K562 (cell line): ENCODE results near the gene ZMYND8. TPM values are rescaled to one million over a fixed set of nuclear protein-coding genes. Genes with fewer than 3 reads are reported as not detected.
A peak's percentile ranks its signal among the peaks of the same experiment; 100 is the strongest.

ENCODE experiments used
- ATAC-seq: fragments of 200-7000 bp; cut with Tn5 transposase; 3 replicates; pipeline ENCODE4 v1.9.1; 2020; ENCODE audit warnings: moderate library complexity
- BruUV-seq: library from RNA; stranded (reverse); fragments of 400-500 nt; replicated peaks from 2 replicates; lab custom pipeline; 2021; lab: Mats Ljungman, UMichigan
- CTCF ChIA-PET: fragments of 300-600 bp; formaldehyde crosslinking; extraction: SDS; loops from one replicate; lab custom pipeline; 2021; ENCODE audit warnings: low intra/inter-chr PET ratio; lab: Yijun Ruan, JAX
- POLR2A ChIA-PET: fragments of 300-600, 350-650 bp; sonication (Branson Sonifier 250); formaldehyde crosslinking; extraction: SDS; loops from one replicate; lab custom pipeline; 2021; ENCODE audit warnings: antibody characterized with exemption, inconsistent platforms; lab: Yijun Ruan, JAX
- DNase-seq, 4 experiments: peaks; one replicate each; pipeline versions ENCODE4 v3.0.0 to v3.0.0-alpha.2; 2011 to 2018; ENCODE audit warnings: low spot score in 3 of 4, mixed read lengths in 3 of 4; ENCODE audit errors: extremely low read depth in 1 of 4
- FAIRE-seq: peaks from 2 replicates; lab custom pipeline; 2011; peaks lifted over from hg19 to GRCh38; lab: Jason Lieb, UNC
- H2AFZ ChIP-seq: 2 replicates; pipeline ENCODE4 v1.6.0; 2011; ENCODE audit warnings: low read depth, low read length, control low read depth, inconsistent platforms
- H3K27ac ChIP-seq: fragments of 200-600 bp; 3 replicates; pipeline ENCODE4 v1.8.0; 2011; ENCODE audit warnings: low read depth, mild to moderate bottlenecking, control low read depth, inconsistent platforms, low read length, moderate library complexity, mixed read lengths; ENCODE audit errors: extremely low read depth
- H3K27me3 ChIP-seq, 2 experiments: fragments of 300-600 bp in 1 of 2; 2 replicates in 1 of 2; 3 replicates in 1 of 2; pipeline versions ENCODE4 v1.6.0 to v1.8.0; 2011; ENCODE audit warnings: inconsistent platforms in 2 of 2, low read length in 2 of 2, mild to moderate bottlenecking in 1 of 2, mixed read lengths in 1 of 2, moderate library complexity in 1 of 2; ENCODE audit not compliant: control insufficient read depth in 2 of 2, insufficient read depth in 2 of 2
- H3K36me3 ChIP-seq: fragments of 300-600 bp; 3 replicates; pipeline ENCODE4 v1.8.0; 2011; ENCODE audit warnings: mild to moderate bottlenecking, low read length, inconsistent platforms; ENCODE audit not compliant: control insufficient read depth, insufficient read depth
- H3K4me1 ChIP-seq, 2 experiments: fragments of 200-600 bp in 1 of 2; replicated peaks in 1 of 2; 2 replicates in 1 of 2; 3 replicates in 1 of 2; pipeline versions ENCODE4 v1.5.1 to v1.8.0; 2011; ENCODE audit warnings: inconsistent platforms in 2 of 2, low read length in 2 of 2, mild to moderate bottlenecking in 1 of 2, mixed read lengths in 1 of 2, moderate library complexity in 1 of 2; ENCODE audit not compliant: control insufficient read depth in 2 of 2, insufficient read depth in 2 of 2
- H3K4me2 ChIP-seq: 2 replicates; pipeline ENCODE4 v1.6.1; 2011; ENCODE audit warnings: low read length, control low read depth, inconsistent platforms, mixed read lengths; ENCODE audit not compliant: insufficient read depth
- H3K4me3 ChIP-seq: fragments of 200-600 bp; sonication (generic), shearing (Covaris generic); 2 replicates; pipeline ENCODE4 v1.5.1; 2016; ENCODE audit warnings: control low read depth, inconsistent platforms
- H3K79me2 ChIP-seq: fragments of 200-600 bp; 3 replicates; pipeline ENCODE4 v1.8.0; 2011; ENCODE audit warnings: low read length, inconsistent platforms; ENCODE audit not compliant: control insufficient read depth, insufficient read depth
- H3K9ac ChIP-seq, 2 experiments: 2 replicates each; pipeline versions ENCODE4 v1.6.0 to v1.6.1; 2011; ENCODE audit warnings: low read depth in 2 of 2, low read length in 2 of 2, control low read depth in 1 of 2, inconsistent platforms in 1 of 2, mild to moderate bottlenecking in 1 of 2, mixed read lengths in 1 of 2; ENCODE audit not compliant: insufficient read depth in 1 of 2
- H3K9me1 ChIP-seq: one replicate; pipeline ENCODE4 v1.6.0; 2011; ENCODE audit warnings: inconsistent platforms, mild to moderate bottlenecking, low read length, moderate library complexity; ENCODE audit not compliant: control insufficient read depth, insufficient read depth
- H3K9me3 ChIP-seq: replicated peaks from 2 replicates; pipeline ENCODE4 v1.5.1; 2011; ENCODE audit warnings: low read depth, low read length, inconsistent platforms; ENCODE audit not compliant: control insufficient read depth, insufficient read depth
- H4K20me1 ChIP-seq: replicated peaks from 2 replicates; pipeline ENCODE4 v1.6.1; 2011; ENCODE audit warnings: low read length, inconsistent platforms, mixed read lengths; ENCODE audit not compliant: control insufficient read depth, insufficient read depth
- NR3C1 ChIP-seq: sonication (generic); formaldehyde crosslinking; IDR thresholded peaks from 2 replicates; pipeline ENCODE4 v1.8.1; 2022; ENCODE audit warnings: missing genetic modification reagents
- WGBS: fragments of 100-300 bp; shearing (Covaris generic); methylation state at CpG from one replicate; pipeline ENCODE4 v1.1.6; 2016; ENCODE audit warnings: low coverage, mixed read lengths; ENCODE audit not compliant: insufficient coverage; ENCODE audit errors: missing lambda C conversion rate; 5-methylcytosine and 5-hydroxymethylcytosine counted together
- in situ Hi-C: fragments of 300-500 bp; cut with MboI; formaldehyde crosslinking; loops from 4 replicates; pipeline ENCODE4 v1.15.0; 2018; ENCODE audit warnings: inconsistent platforms, mixed read lengths
- intact Hi-C: fragments of 100-400 bp; cut with micrococcal nuclease; formaldehyde crosslinking; loops from 2 replicates; pipeline ENCODE4 v1.14.2; 2022
- polyA plus RNA-seq, 8 experiments: library from polyadenylated mRNA; depleted of rRNA in 4 of 8; stranded (reverse) in 5 of 8; unstranded in 3 of 8; fragments of >200 nt; fragmentation: Nextera tagmentation in 2 of 8; fragmentation: Illumina TruSeq in 1 of 8; extraction: Ambion mirVana in 2 of 8; extraction: Trizol in 1 of 8; gene quantifications; 2 replicates each; pipeline versions ENCODE4 v1.2.1 to v1.2.3, GENCODE V29; 2011 to 2014; ENCODE audit warnings: inconsistent platforms in 1 of 8, missing spikeins in 1 of 8
- total RNA-seq, 7 experiments: library from RNA; depleted of rRNA in 6 of 7; stranded (reverse); fragments of >200 nt in 6 of 7; fragmentation: Illumina TruSeq in 2 of 7; extraction: Trizol in 2 of 7; gene quantifications; 2 replicates each; pipeline versions ENCODE4 v1.2.1 to v1.2.3, GENCODE V29; 2011 to 2021; ENCODE audit warnings: low replicate concordance in 1 of 7
- TF ChIP-seq, protein P1 (sequence below): sonication (generic); formaldehyde crosslinking; IDR thresholded peaks from 2 replicates; pipeline ENCODE4 v1.8.0; 2022; ENCODE audit warnings: mild to moderate bottlenecking, missing genetic modification reagents
- TF ChIP-seq, protein P2 (sequence below), 3 experiments: fragments of 200-800 bp in 1 of 3; fragments of 250-450 bp in 1 of 3; fragments of 450-650 bp in 1 of 3; sonication (Bioruptor Pico) in 1 of 3; sonication (Bioruptor generic) in 1 of 3; formaldehyde crosslinking in 1 of 3; IDR thresholded peaks; 2 replicates each; pipeline versions ENCODE4 v1.6.1 to v1.8.0; 2016 to 2022; ENCODE audit warnings: mild to moderate bottlenecking in 2 of 3, missing genetic modification characterization in 2 of 3, missing compliant biosample characterization in 1 of 3, moderate library complexity in 1 of 3

Gene ZMYND8
- total and polyA plus RNA-seq, 9 of the 15 experiments (the other 6 are each of a cell fraction or from before 2014, with no cell fraction given): 31.8 to 148 (median 71.9) TPM

DNA sequence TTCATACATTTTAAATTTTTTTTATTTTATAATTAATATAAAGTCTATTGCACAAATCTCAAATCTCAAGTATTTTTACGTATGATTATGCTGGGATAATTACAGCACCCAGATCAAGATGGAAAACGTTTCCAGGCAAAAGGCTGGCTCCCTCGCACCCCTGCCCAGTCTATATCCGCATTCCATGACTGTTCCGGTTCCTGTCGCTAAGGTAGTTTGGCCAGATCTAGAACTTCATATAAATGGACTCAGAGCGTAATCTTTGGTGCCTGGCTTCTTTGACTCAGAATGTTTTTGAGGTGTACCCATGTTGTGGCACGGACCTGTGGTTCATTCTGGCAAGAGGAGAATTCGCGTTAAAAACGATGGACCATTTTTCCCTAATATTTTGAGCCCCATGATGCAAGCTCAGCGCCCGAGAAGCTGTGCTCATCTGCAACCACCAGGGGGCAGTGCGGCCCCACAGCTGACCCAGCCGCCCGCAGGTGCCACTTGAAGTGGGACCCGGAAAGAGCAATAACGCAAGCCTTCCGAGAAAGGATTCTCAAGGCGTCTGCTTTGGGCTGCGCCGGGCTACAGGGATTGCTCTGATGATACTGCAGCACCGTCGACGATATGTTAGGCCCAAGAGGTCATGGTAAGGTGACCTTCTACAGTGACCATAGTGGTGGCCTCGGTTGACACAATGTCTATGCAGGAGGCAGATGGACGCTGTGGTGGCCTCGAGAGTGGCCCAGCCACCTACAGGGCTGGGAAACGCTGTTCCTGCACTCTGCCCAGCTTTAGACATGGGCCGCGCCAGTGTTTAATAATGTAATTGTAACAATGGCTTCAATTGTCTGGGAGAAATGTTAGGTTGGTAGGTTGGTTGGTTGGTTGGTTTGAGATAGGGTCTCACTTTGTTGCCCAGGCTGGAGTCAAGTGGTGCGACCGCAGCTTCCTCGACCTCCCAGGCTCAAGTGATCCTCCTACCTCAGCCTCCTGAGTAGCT is 160.1 kb downstream of the ZMYND8 start (continued):
- TF ChIP-seq, protein P1, sequence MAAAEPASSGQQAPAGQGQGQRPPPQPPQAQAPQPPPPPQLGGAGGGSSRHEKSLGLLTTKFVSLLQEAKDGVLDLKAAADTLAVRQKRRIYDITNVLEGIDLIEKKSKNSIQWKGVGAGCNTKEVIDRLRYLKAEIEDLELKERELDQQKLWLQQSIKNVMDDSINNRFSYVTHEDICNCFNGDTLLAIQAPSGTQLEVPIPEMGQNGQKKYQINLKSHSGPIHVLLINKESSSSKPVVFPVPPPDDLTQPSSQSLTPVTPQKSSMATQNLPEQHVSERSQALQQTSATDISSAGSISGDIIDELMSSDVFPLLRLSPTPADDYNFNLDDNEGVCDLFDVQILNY (CRISPR knock-in tag): no peak

DNA sequence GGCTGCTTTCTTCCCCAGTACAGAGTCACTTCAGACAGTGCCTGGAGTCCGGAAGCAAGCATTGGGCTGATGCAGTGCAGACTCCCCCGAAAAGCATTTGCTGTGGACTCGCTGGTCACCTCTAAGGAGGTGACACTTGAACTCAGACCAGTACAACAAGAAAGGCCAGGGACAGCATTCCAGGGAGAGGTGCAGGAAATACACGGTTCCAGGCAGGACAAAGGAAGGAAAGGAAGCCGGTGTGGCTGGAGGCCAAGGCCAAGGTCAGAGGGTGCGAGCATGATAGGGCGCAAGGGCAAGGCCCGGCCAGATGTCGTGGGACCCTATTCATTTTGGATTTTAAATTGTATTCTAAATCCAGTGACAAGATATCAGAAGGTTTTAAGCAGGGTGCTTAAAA is 160.9 kb downstream of the ZMYND8 start:
- peaks cover 8 to 13% of the 10 kb centered on the region in 2 experiments for H3K4me1 ChIP-seq
- no peaks in the 10 kb centered on the region for H3K36me3 ChIP-seq
- H4K20me1 ChIP-seq: no peaks in the 10 kb centered on the region
- H3K27ac ChIP-seq: no peak overlapping the region
- H2AFZ ChIP-seq: no peak overlapping the region
- no peak overlapping the region for H3K9ac ChIP-seq
- no peaks in the 10 kb centered on the region for H3K79me2 ChIP-seq
- no peak for ATAC-seq
- H3K9me1 ChIP-seq: no peaks in the 10 kb centered on the region
- in situ Hi-C loops (loop anchor here (5.0 kb wide), 1 partner anchor 197 kb away; no protein-coding TSS in a partner anchor), intact Hi-C loops (loop anchor here (5.0 kb wide), 1 partner anchor 77 kb away; no protein-coding TSS in a partner anchor)
- no peak for DNase-seq
- 22% methylated on average over 9 of the region's 9 CpGs for WGBS
- ChIA-PET CTCF (interaction anchor here (0.6 to 1.8 kb wide), 6 partner anchors 14 to 1425 kb away, joined by 3 to 24 read pairs (median 4); no protein-coding TSS in a partner anchor), POLR2A (no interaction called here)
- BruUV-seq: no TSS peak
- H3K27me3 ChIP-seq: peaks cover 0 to 5% of the 10 kb centered on the region in 2 experiments; a peak in 3 of 5 replicates
- H3K4me3 ChIP-seq: no peak overlapping the region
- FAIRE-seq: no peak
- H3K4me2 ChIP-seq: no peak overlapping the region
- TF ChIP-seq NR3C1 (CRISPR knock-in tag): no peak
- TF ChIP-seq, protein P2, sequence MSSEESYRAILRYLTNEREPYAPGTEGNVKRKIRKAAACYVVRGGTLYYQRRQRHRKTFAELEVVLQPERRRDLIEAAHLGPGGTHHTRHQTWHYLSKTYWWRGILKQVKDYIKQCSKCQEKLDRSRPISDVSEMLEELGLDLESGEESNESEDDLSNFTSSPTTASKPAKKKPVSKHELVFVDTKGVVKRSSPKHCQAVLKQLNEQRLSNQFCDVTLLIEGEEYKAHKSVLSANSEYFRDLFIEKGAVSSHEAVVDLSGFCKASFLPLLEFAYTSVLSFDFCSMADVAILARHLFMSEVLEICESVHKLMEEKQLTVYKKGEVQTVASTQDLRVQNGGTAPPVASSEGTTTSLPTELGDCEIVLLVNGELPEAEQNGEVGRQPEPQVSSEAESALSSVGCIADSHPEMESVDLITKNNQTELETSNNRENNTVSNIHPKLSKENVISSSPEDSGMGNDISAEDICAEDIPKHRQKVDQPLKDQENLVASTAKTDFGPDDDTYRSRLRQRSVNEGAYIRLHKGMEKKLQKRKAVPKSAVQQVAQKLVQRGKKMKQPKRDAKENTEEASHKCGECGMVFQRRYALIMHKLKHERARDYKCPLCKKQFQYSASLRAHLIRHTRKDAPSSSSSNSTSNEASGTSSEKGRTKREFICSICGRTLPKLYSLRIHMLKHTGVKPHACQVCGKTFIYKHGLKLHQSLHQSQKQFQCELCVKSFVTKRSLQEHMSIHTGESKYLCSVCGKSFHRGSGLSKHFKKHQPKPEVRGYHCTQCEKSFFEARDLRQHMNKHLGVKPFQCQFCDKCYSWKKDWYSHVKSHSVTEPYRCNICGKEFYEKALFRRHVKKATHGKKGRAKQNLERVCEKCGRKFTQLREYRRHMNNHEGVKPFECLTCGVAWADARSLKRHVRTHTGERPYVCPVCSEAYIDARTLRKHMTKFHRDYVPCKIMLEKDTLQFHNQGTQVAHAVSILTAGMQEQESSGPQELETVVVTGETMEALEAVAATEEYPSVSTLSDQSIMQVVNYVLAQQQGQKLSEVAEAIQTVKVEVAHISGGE (CRISPR knock-in tag; IDR thresholded peaks at IDR 0.05): peak in 1 of 3 experiments; percentile 90; a peak in 2 of 6 replicates
- H3K9me3 ChIP-seq: no peaks in the 10 kb centered on the region
